ENCODE measurements around the gene VPS41. TPM values are rescaled to one million over a fixed set of nuclear protein-coding genes. Genes with fewer than 3 reads are reported as not detected.

The VPS41 gene
- total RNA-seq, 4 donors from 2014 or later = 26.4 to 116 (median 41.3) TPM

GRCh38 chr7:38751416-38751815 is 157.6 kb downstream of the VPS41 start:
- no peak for DNase-seq
- Histone ChIP-seq H3K27ac (no peak overlapping the region), H3K4me1 (no peaks in the 10 kb centered on the region), H3K4me3 (no peak overlapping the region), H3K9me3 (no peaks in the 10 kb centered on the region), H3K36me3 (peaks cover 0 to 38% (median 0%) of the 10 kb centered on the region in 3 donors), H3K27me3 (no peaks in the 10 kb centered on the region)
- TF ChIP-seq CTCF (IDR thresholded peaks at IDR 0.05) = no peak
- TF ChIP-seq POLR2A (IDR thresholded peaks at IDR 0.05) = no peak

- Histone ChIP-seq H3K36me3 (peaks cover 0 to 41% (median 0%) of the 10 kb centered on the region in 3 donors), H3K9me3 (no peaks in the 10 kb centered on the region)
- TF ChIP-seq POLR2A (IDR thresholded peaks at IDR 0.05) = no peak
- TF ChIP-seq CTCF (IDR thresholded peaks at IDR 0.05) = no peak
Measured at GRCh38 chr7:38748056-38748610, 160.9 kb downstream of the VPS41 start.

GRCh38 chr7:38746438-38746837 is 162.6 kb downstream of the VPS41 start:
- H3K4me1 ChIP-seq = no peaks in the 10 kb centered on the region

More at GRCh38 chr7:38748056-38748610, 160.9 kb downstream of the VPS41 start:
- Histone ChIP-seq H3K4me3 (no peak overlapping the region), H3K27ac (no peak overlapping the region), H3K27me3 (no peaks in the 10 kb centered on the region), H3K4me1 (no peaks in the 10 kb centered on the region)
- DNase-seq = no peak

GRCh38 chr7:38744746-38745145 is 164.2 kb downstream of the VPS41 start:
- peaks cover 0 to 56% (median 0%) of the 10 kb centered on the region in 3 donors for H3K36me3 ChIP-seq

More at GRCh38 chr7:38746438-38746837, 162.6 kb downstream of the VPS41 start:
- no peaks in the 10 kb centered on the region for H3K9me3 ChIP-seq
- no peak overlapping the region for H3K27ac ChIP-seq
- DNase-seq = no peak
- no peak for TF ChIP-seq CTCF (IDR thresholded peaks at IDR 0.05)
- TF ChIP-seq POLR2A (IDR thresholded peaks at IDR 0.05) = no peak
- peaks cover 0 to 50% (median 0%) of the 10 kb centered on the region in 3 donors for H3K36me3 ChIP-seq
- H3K4me3 ChIP-seq = no peak overlapping the region
- H3K27me3 ChIP-seq = no peaks in the 10 kb centered on the region

DNA sequence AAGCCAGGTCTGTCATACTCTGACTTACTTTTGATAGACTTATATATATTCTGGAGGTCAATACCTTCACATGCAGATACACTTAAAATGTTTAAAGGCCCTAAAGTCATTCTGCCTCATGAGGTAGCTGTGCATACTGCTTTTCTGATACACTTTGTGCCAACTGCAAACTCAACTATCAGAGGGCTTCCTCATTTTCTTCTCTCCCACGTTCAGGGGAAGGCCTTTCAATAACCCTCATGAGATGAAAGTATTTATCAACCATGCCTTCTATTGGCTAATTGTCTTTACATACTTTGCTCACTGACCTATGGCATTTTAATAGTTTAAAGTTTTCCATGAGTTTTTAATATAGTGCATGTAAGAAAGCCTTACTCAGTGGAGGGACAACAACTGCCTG is 165.1 kb downstream of the VPS41 start:
- no peak for DNase-seq
- H3K9me3 ChIP-seq = no peaks in the 10 kb centered on the region
- H3K4me1 ChIP-seq = no peaks in the 10 kb centered on the region
- H3K4me3 ChIP-seq = no peak overlapping the region
- no peak for TF ChIP-seq CTCF (IDR thresholded peaks at IDR 0.05)
- no peak for TF ChIP-seq POLR2A (IDR thresholded peaks at IDR 0.05)
- peaks cover 0 to 61% (median 0%) of the 10 kb centered on the region in 3 donors for H3K36me3 ChIP-seq
- H3K27me3 ChIP-seq = no peaks in the 10 kb centered on the region
- no peak overlapping the region for H3K27ac ChIP-seq

More at GRCh38 chr7:38744746-38745145, 164.2 kb downstream of the VPS41 start:
- Histone ChIP-seq H3K4me1 (no peaks in the 10 kb centered on the region), H3K9me3 (no peaks in the 10 kb centered on the region), H3K27ac (no peak overlapping the region), H3K27me3 (no peaks in the 10 kb centered on the region), H3K4me3 (no peak overlapping the region)
- DNase-seq = no peak
- TF ChIP-seq CTCF (IDR thresholded peaks at IDR 0.05) (no peak), POLR2A (IDR thresholded peaks at IDR 0.05) (no peak)

Data from Peyer's patch (tissue), 4 donors.